CD14-positive monocyte (primary cell): ENCODE measurements around the gene CNTN5. TPM values are rescaled to one million over a fixed set of nuclear protein-coding genes. Genes with fewer than 3 reads are reported as not detected.

ENCODE experiments used
- DNase-seq, 3 donors: peaks; one replicate each; pipeline ENCODE4 v3.0.0-alpha.2; 2011 to 2022
- H2AFZ ChIP-seq: 2 replicates; pipeline ENCODE4 v1.6.0; 2012; ENCODE audit warnings: mild to moderate bottlenecking, low read depth, low read length, inconsistent platforms; ENCODE audit not compliant: insufficient read depth, poor library complexity, severe bottlenecking
- H3K27ac ChIP-seq, 2 donors: 1 replicate in 1 of 2; 2 replicates in 1 of 2; pipeline ENCODE4 v1.5.1; 2012 to 2013; ENCODE audit warnings: low read length in 2 of 2, control low read depth in 1 of 2, inconsistent platforms in 1 of 2, low read depth in 1 of 2, mild to moderate bottlenecking in 1 of 2
- H3K27me3 ChIP-seq, 2 donors: one replicate each; pipeline versions ENCODE4 v1.6.0 to v1.6.1; 2011 to 2013; ENCODE audit warnings: low read length in 2 of 2; ENCODE audit not compliant: control insufficient read depth in 2 of 2, insufficient read depth in 2 of 2
- H3K36me3 ChIP-seq, 2 donors: replicated peaks in 1 of 2; 1 replicate in 1 of 2; 2 replicates in 1 of 2; pipeline versions ENCODE4 v1.5.1 to v1.6.1; 2012 to 2013; ENCODE audit warnings: low read length in 2 of 2, control low read depth in 1 of 2, inconsistent platforms in 1 of 2, mild to moderate bottlenecking in 1 of 2; ENCODE audit not compliant: insufficient read depth in 2 of 2, control insufficient read depth in 1 of 2
- H3K4me1 ChIP-seq, 2 donors: 1 replicate in 1 of 2; 2 replicates in 1 of 2; pipeline versions ENCODE4 v1.5.1 to v1.6.1; 2012 to 2013; ENCODE audit warnings: low read length in 2 of 2, control low read depth in 1 of 2, inconsistent platforms in 1 of 2, mild to moderate bottlenecking in 1 of 2, moderate library complexity in 1 of 2; ENCODE audit not compliant: insufficient read depth in 2 of 2, control insufficient read depth in 1 of 2
- H3K4me2 ChIP-seq: replicated peaks from 2 replicates; pipeline ENCODE3; 2012; ENCODE audit warnings: low read length, moderate library complexity, mild to moderate bottlenecking; ENCODE audit not compliant: poor library complexity, severe bottlenecking; ENCODE audit errors: extremely low read depth
- H3K4me3 ChIP-seq, 3 experiments: fragments of 200-600 bp in 1 of 3; sonication (generic) in 1 of 3; replicated peaks in 1 of 3; 1 replicate in 2 of 3; 2 replicates in 1 of 3; pipeline ENCODE4 v1.5.1; 2011 to 2013; ENCODE audit warnings: low read length in 3 of 3, mild to moderate bottlenecking in 3 of 3, control low read depth in 2 of 3, low read depth in 2 of 3, inconsistent platforms in 1 of 3, moderate library complexity in 1 of 3
- H3K79me2 ChIP-seq: 2 replicates; pipeline ENCODE4 v1.6.0; 2012; ENCODE audit warnings: mild to moderate bottlenecking, control low read depth, inconsistent platforms, low read length, moderate library complexity; ENCODE audit not compliant: insufficient read depth
- H3K9ac ChIP-seq: 2 replicates; pipeline ENCODE4 v1.6.0; 2017; ENCODE audit warnings: low read length, mild to moderate bottlenecking; ENCODE audit not compliant: insufficient read depth, poor library complexity, severe bottlenecking
- H3K9me3 ChIP-seq, 2 donors: replicated peaks in 1 of 2; 1 replicate in 1 of 2; 2 replicates in 1 of 2; pipeline versions ENCODE4 v1.5.1 to v1.6.1; 2012 to 2013; ENCODE audit warnings: low read length in 2 of 2, control low read depth in 1 of 2; ENCODE audit not compliant: control insufficient read depth in 1 of 2, insufficient read depth in 1 of 2
- H4K20me1 ChIP-seq: 2 replicates; pipeline ENCODE4 v1.6.0; 2012; ENCODE audit warnings: mild to moderate bottlenecking, low read length, control low read depth, moderate library complexity; ENCODE audit not compliant: insufficient read depth
- H3K27ac Mint-ChIP-seq, 7 donors: one replicate each; pipeline ENCODE4 v1.8.0; 2020; ENCODE audit warnings: mild to moderate bottlenecking in 7 of 7, mixed read lengths in 7 of 7, moderate library complexity in 6 of 7, inconsistent platforms in 2 of 7
- H3K27me3 Mint-ChIP-seq, 3 donors: one replicate each; pipeline ENCODE4 v1.8.0; 2021 to 2022; ENCODE audit warnings: low read depth in 3 of 3, mild to moderate bottlenecking in 3 of 3, mixed read lengths in 3 of 3, moderate library complexity in 3 of 3, inconsistent platforms in 1 of 3
- H3K36me3 Mint-ChIP-seq, 2 donors: one replicate each; pipeline ENCODE4 v1.8.0; 2020; ENCODE audit warnings: mixed read lengths in 2 of 2, inconsistent platforms in 1 of 2, mild to moderate bottlenecking in 1 of 2
- H3K4me1 Mint-ChIP-seq: one replicate; pipeline ENCODE4 v1.8.0; 2020; ENCODE audit warnings: mild to moderate bottlenecking, mixed read lengths
- H3K4me3 Mint-ChIP-seq, 2 donors: one replicate each; pipeline ENCODE4 v1.8.0; 2020; ENCODE audit warnings: mild to moderate bottlenecking in 2 of 2, mixed read lengths in 2 of 2, moderate library complexity in 1 of 2
- H3K9me3 Mint-ChIP-seq, 7 donors: one replicate each; pipeline ENCODE4 v1.8.0; 2020 to 2022; ENCODE audit warnings: mixed read lengths in 7 of 7, mild to moderate bottlenecking in 6 of 7, moderate library complexity in 6 of 7, inconsistent platforms in 2 of 7
- CTCF ChIP-seq: fragments of 200-600 bp; IDR thresholded peaks from one replicate; pipeline ENCODE4 v1.8.0; 2022; ENCODE audit warnings: antibody characterized with exemption, mild to moderate bottlenecking
- WGBS: methylation state at CpG from one replicate; pipeline ENCODE4 v1.1.5; 2013; ENCODE audit warnings: missing lambda C conversion rate; ENCODE audit not compliant: insufficient coverage; 5-methylcytosine and 5-hydroxymethylcytosine counted together
- intact Hi-C, 2 donors: fragments of 100-400 bp; cut with micrococcal nuclease; formaldehyde crosslinking; loops; one replicate each; pipeline versions ENCODE4 v1.15.0 to v1.15.1; 2023
- polyA plus RNA-seq, 3 donors: library from polyadenylated mRNA; depleted of rRNA in 1 of 3; unstranded in 2 of 3; stranded (reverse) in 1 of 3; fragments of 300-500 nt in 2 of 3; fragments of >200 nt in 1 of 3; fragmentation: Illumina TruSeq in 2 of 3; gene quantifications; 1 replicate in 2 of 3; 2 replicates in 1 of 3; pipeline ENCODE4 v1.2.3, GENCODE V29; 2012 to 2021

Gene CNTN5
- polyA plus RNA-seq, 3 donors, result not detected

- Histone ChIP-seq H3K79me2 (no peaks in the 10 kb centered on the region), H4K20me1 (no peaks in the 10 kb centered on the region), H3K27ac (no peak overlapping the region), H3K4me2 (no peak overlapping the region), H2AFZ (no peak overlapping the region), H3K4me3 (no peak overlapping the region), H3K27me3 (no peaks in the 10 kb centered on the region), H3K36me3 (no peaks in the 10 kb centered on the region), H3K4me1 (no peaks in the 10 kb centered on the region), H3K9me3 (no peaks in the 10 kb centered on the region), H3K9ac (no peak overlapping the region)
- Mint-ChIP-seq H3K36me3 (no peaks in the 10 kb centered on the region), H3K4me3 (no peak overlapping the region), H3K9me3 (peaks cover 0 to 5% (median 1%) of the 10 kb centered on the region in 7 donors), H3K27me3 (no peaks in the 10 kb centered on the region), H3K27ac (no peak overlapping the region), H3K4me1 (no peaks in the 10 kb centered on the region)
- intact Hi-C loops, result no loop called here
- no peak for TF ChIP-seq CTCF
- 90% methylated on average over 3 of the region's 6 CpGs for whole genome bisulfite sequencing
- no peak for DNase-seq
Measured at GRCh38 chr11:99693941-99694492, 673.3 kb downstream of the CNTN5 start.

- H2AFZ ChIP-seq, result no peak overlapping the region
- H3K9me3 Mint-ChIP-seq, result peaks cover 0 to 5% (median 0%) of the 10 kb centered on the region in 7 donors
- H3K36me3 ChIP-seq, result no peaks in the 10 kb centered on the region
- no peaks in the 10 kb centered on the region for H3K27me3 Mint-ChIP-seq
- H3K27ac Mint-ChIP-seq, result no peak overlapping the region
- H3K4me1 Mint-ChIP-seq, result no peaks in the 10 kb centered on the region
- H3K4me1 ChIP-seq, result no peaks in the 10 kb centered on the region
- H3K27ac ChIP-seq, result no peak overlapping the region
- no peaks in the 10 kb centered on the region for H3K9me3 ChIP-seq
- TF ChIP-seq CTCF, result no peak
- H3K79me2 ChIP-seq, result no peaks in the 10 kb centered on the region
- no peaks in the 10 kb centered on the region for H3K27me3 ChIP-seq
- H3K9ac ChIP-seq, result no peak overlapping the region
- H3K4me2 ChIP-seq, result no peak overlapping the region
- DNase-seq, result no peak
- no peak overlapping the region for H3K4me3 ChIP-seq
- no peaks in the 10 kb centered on the region for H3K36me3 Mint-ChIP-seq
- no peak overlapping the region for H3K4me3 Mint-ChIP-seq
- H4K20me1 ChIP-seq, result no peaks in the 10 kb centered on the region
- intact Hi-C loops, result no loop called here
Measured at GRCh38 chr11:99695106-99695505, 674.4 kb downstream of the CNTN5 start.
